ENCODE data around the gene IL17RE.

DNA sequence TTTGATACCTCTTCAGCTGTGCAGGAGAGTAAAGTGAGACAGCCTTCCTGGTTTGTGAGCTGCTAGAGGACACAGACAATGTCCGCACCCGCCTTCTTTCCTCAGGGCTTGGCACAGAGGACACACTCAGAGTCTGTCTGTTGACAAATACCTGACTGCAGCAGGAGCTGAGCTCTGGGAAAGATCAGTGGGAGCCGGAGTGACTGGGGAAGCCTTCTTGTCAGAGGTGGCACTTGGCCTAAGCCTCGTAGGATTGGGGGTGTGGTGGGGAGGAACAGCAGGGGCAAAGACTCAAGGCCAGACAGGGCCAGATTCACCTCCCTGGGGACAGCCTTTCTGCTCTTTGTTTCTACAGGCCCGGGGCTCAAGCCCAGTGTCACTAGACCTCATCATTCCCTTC lies 11.0 kb downstream of the IL17RE start:
- TF ChIP-seq SPI1 (IDR thresholded peaks at IDR 0.05; ENCODE audit: low read depth, low read length) (no peak), POLR2AphosphoS5 (IDR thresholded peaks at IDR 0.05; ENCODE audit: low read depth, low read length) (no peak), POLR2A (IDR thresholded peaks at IDR 0.05; ENCODE audit: low read depth, low read length) (no peak), TAF1 (IDR thresholded peaks at IDR 0.05; ENCODE audit: low read depth, low read length) (no peak)

Measured in GM12891 (cell line).